NOMO-1 treated with dmso at 0.1 percent for 144 hours (cell line): Measurements from ENCODE around the gene FARS2.

Source experiments
- DNase-seq: peaks from one replicate; lab custom pipeline; 2025; ENCODE audit not compliant: unreplicated experiment; lab: John Stamatoyannopoulos, UW

The FARS2 gene

DNA sequence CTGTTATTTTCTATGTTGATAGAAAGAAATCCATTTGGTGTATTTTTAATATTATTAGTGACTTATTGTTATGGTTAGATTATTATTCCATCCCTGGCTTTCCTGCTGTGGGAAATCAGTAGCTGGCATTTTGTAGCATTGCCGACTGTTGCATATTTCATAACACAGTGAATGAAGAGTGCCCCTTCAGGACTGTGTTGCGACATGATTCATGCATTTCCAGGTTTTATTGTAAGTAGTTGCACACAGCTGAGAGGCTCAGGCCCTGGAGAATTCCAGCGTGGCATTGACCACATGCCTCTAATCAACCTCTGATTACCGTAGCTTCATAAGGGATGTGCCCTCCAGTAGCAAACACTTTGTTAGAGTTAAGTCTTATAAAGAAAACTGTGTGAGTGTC, 263.9 kb downstream of the FARS2 start:
- DNase-seq = no peak

DNA sequence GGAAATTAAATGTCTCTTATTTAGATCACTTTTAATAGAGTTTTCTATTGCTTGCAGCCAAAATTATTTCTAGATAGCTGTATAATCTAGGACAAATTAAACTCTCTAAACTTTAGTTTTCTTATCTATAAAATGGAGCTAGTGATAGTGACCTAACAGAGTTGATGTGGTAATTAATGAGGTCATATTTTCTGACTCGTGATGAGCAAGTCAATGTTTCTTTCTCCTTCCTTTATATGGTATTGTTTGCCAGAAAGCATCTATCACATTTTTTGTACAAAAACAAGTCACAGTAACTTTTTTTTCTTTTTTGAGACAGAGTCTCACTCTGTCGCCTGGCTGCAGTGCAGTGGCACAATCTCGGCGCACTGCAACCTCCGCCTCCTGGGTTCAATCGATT, 267.7 kb downstream of the FARS2 start:
- no peak for DNase-seq

DNA sequence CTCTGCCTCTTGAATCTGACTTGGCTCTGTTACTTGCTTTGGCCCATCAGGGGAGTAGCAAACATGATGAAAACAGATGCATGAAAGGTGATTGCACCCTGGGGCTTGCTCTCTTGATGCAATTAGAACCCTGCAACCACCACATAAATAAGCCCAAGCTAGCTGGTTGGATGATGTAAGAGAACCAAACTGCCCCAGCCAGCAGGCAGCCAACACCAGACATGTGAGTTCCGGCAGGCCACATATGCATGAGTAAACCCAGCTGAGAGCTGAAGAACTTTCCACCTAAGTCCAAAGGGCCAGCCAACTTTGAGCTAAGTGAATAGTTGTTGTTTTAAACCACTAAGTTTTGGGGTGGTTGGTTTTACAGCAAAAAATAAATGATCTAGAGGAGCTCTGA, 268.4 kb downstream of the FARS2 start:
- no peak for DNase-seq

DNA sequence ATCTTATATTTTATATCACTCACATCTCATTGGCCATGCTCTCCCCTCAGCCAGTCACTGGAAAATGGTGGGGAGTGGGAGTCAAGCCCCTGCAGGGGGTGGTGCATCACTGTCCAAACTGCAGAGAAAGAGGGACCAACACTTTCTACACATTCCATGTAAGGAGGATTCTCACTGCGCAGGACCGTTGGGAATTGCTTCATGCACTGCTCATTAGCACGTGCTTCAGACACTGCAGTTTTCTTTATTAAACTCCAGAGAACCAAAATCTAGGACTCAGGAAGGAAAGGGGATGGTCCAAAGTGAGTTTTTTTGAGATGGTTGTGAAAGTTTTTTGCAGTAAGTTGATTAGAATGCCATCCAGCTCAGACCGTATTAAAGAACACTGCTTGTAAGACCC, 269.8 kb downstream of the FARS2 start:
- DNase-seq = no peak

DNA sequence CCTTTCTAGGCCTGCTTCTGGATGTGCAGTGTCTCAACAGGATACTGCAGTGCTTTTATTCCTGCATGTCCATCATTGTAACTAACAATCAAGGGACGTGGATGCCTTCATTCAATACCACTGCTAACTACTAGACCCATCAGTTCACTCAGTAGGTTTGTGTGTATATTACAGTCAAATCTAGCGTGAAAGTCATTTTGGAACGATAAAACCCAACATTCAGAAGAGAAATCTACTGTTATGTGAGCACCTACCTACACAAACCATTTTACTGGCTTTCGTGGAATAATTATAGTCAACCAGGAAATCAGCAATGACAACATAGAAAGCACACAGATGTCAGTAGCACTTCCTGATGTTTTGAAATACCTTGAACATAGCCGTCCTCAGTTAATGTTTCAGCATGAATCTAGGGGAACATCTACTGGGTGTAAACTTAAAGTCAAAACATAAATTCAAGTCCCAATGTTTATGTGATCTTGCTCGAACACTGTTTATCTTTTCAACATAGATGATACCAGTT, 270.6 kb downstream of the FARS2 start:
- no peak for DNase-seq

DNA sequence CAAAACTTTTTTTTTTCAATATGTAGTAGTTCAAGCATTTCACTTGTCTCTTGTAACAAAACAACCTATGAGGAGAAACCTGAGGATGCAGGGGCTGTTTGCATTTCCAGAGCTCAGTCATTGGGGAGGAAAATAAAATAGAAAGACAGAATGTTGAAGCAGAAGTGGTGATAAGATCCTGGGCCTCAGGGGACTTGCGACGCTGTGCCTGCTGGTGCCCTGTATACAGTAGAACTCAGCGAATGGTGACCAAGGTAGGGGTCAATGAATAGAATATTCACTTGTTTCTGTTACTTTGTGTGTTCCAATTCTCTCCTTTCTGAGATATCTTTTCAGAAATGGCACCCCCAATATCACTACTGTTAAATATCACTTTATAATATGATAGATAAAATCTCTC, 271.6 kb downstream of the FARS2 start:
- DNase-seq = no peak

DNA sequence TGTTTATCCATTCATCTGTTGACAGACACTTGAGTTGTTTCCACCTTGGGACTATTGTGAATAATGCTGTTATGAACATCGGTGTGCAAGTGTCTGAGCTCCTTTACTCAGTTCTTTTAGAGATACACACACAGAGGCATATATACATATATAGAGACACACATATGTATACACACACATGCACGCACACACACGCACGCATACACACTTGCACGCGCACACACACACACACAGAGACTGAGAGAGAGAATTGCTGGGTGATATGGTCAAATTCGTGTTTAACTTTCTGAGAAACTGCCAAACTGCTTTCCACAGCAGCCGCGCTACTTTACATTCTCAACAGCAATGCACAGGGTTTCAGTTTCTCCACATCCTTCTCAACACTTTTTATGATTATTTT, 273.3 kb downstream of the FARS2 start:
- DNase-seq = no peak

DNA sequence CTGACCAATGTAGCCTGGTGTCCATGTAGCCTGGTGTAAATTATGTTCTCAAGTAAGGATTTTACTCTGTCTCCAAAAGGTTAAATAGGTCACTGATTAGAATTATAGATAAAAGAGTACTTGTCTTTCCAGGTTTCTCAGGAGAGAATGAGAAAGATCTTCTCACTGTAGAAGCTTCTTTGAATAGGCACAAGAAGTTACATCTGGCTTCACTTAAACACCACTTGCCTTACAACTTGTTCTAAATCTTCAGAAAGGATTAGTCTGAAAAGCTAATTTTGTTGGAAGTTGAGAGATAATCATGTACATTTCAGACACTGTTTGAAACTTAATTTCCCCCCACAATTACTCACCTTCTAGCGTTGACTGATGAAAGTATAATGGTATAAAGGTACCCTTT, 275.3 kb downstream of the FARS2 start:
- DNase-seq = no peak

DNA sequence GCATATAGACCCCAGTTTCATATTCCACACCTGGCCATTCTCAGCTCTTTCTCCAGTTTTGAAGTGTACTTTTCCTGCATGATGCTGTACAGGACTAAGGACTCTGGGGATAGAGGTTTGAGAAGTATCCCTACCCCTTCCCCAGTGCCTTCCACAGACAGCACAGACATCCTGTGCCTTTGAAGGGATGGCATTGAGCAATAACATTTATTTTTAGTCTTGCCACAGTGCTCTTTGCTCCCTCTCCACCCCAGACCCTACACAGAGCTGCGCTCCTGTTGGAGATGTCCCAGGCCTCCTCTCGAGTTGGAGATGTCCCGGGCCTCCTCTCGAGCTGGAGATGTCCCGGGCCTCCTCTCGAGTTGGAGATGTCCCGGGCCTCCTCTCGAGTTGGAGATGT, 275.8 kb downstream of the FARS2 start:
- DNase-seq = no peak

DNA sequence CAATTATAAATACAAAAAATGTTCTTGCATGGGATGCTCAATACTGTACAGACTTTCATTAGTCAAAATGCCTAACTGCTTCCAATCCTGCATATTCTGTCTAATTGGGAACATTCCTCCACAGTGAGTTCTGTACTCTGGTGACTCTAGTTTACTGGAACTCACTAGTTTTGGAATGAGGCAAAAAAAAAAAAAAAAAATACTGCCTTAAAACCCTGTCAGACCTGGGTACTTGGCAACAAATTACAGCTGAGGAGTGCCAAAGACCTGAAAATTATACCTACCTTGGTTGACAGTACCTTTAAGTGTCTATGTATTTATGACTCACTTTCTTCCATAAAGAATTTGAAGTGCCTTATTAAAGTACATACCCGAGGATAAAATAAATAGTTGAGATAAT, 276.7 kb downstream of the FARS2 start:
- DNase-seq = no peak

DNA sequence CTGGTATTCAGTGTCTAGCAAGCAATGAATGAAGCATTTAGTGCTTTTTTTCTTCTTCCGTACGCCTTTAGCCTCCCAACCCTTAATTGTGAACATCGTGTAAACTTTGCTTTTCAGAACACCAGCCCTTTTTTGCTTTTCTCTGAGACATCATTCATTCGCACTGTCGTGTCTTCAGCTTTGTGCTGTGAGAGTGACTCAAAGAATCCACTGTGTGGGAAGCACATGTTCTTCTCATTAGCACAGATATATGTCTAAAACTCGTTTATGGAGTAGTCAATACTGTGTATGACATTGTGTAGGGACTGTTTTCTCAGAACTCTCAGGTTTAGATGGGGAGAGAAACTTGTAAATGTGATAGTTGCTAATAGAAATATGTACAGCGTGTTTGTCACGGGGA, 279.1 kb downstream of the FARS2 start:
- no peak for DNase-seq

DNA sequence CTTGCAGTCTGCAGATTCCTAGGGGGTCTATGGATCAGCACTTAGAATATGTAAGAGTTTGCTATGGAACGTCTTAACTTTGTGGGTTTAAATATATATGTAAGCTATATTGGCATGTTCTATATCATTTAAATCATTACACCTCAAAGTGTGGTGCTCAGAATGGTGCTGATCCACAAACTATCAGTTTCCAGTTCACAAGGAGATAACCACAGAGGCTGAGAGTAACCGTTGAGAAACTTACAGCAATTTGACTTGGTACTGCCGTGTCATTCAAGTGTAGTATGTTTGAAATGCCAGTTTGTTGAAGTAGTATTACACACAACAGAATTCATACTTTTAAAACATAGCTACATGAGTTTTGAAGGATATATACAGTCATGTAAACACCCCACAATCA, 279.7 kb downstream of the FARS2 start:
- DNase-seq = no peak

DNA sequence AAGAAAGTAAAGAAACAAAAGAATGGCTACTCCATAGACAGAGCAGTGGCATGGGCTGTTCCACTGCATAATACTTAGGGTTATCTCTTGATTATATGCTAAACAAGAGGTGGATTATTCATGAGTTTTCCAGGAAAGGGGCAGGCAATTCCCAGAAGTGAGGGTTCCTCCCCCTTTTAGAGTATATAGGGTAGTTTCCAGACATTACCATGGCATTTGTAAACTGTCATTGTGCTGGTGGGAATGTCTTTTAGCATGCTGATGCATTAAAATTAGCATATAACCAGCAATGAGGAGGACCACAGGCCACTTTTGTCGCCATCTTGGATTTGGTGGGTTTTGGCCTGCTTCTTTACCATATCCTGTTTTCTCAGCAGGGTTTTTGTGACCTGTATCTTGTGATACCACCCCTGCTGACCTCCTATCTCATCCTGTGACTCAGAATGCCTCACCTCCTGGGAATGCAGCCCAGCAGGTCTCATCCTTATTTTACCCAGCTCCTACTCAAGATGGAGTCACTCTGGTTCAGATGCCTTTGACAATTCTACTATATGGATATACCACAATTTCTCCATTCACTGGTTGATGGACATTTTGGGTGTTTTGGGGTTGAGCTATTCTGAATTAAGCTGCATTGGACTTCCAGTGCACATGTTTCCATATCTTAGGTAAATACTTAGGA, 280.6 kb downstream of the FARS2 start:
- DNase-seq = no peak

DNA sequence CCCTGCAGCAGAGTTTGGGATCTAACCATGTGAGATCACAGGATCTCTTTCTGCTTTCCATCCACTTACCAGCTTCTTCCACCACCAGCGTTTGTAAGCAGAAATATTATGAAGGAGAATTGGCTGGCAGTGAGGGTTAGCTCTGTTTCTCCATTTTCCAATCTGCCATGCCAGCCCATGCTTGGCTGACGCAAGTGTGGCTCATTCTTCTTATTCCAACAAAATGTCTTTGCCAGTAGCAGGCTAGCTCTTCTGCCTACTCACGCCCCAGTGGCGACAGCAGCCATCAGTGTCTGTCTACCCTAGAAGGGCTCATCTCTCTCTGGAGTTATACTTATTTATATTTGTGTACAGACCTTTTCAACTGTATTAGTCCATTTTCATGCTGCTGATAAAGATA, 286.2 kb downstream of the FARS2 start:
- DNase-seq = no peak

DNA sequence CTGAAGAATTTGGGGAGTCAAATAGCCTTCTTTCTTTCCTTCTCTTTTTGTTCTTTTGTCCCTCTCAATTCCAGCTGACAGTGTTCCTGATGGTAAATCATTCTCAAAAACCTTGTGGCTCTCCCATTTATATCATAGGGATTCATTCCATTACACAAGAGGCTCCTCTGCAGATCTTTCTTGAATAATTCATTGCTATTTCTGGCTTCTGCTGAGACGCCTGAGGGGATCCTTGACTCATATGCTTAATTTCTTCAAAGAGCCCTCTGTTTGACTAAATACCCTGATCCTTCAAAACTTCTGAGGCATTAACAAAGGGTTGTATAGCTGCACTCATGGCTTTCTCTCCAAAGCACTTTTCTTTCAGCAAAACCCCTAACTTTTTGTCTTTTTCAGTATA, 289.3 kb downstream of the FARS2 start:
- DNase-seq = no peak

DNA sequence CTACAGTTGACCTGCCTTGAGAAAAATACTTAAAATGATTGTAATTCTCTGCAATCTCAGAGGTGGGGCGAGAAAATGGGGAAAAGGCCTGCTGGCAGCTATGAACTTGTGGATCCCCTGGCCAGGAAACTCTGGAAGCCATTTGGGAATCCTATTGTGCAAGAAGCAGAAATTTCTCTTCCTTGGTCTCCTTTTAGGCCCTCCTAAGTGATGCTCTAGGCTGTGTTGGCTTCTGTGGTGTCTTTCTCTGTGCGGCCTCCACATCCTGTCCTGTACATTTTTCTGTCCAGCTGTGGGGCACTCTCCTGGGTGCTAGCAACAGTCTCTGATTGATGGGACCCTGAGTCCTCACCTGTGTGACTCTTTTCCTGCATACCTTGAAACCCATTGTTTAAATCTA, 290.9 kb downstream of the FARS2 start:
- no peak for DNase-seq

DNA sequence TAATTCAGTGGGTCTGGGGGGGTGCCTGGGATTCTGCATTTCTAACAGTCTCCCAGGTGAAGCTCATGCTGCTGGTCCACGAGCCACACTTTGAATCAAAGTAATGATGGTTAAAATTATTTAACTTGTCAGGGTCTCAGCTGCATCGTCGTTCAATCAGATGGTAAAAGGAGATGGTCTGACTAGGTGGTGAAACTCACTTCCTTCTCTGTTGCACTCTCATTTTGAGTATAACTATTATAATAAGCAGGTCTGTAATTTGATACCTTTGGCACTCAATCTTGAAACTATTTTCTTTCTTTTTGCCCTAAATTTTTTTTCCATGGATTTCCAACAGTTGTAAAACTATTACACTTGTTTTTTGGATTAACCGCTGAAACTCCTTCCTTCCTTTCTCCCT, 292.5 kb downstream of the FARS2 start:
- no peak for DNase-seq

DNA sequence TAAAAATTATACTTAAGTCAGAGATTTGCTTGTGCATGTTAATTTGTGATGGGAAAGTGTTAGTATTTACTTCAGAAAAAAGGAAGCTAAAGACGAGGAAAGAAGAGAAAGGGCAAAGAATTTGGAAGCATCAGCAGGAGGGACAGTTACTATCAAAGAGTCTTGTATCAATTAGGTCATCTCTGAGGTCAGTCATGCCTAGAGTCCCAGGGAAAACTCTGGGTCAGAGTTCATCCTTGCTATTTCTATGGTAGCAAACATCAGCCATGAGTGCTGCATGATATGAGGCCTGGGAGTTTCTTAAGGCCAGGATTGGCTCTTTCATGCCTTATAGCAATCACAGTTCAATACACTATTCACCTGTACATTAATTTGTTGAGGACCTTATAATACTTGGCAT, 292.9 kb downstream of the FARS2 start:
- DNase-seq = no peak

DNA sequence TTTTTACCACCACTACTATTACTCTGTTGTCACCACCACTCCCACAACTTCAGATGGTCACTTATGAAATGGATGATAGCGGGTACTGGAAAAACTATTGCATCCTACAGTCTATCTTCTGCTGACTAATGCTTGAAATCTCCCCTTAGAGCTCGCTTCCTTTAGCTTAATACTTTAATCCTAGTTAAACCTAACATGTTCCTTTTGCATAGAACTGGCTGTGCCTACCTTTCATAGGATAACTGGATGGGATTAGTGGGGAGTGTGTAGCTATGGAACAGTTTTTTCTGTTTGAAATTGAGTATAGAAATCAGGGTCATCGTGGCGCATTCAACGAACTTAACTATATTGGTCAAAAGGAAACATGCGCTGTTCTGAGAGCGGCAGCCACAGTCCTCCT, 294.7 kb downstream of the FARS2 start:
- DNase-seq = no peak

DNA sequence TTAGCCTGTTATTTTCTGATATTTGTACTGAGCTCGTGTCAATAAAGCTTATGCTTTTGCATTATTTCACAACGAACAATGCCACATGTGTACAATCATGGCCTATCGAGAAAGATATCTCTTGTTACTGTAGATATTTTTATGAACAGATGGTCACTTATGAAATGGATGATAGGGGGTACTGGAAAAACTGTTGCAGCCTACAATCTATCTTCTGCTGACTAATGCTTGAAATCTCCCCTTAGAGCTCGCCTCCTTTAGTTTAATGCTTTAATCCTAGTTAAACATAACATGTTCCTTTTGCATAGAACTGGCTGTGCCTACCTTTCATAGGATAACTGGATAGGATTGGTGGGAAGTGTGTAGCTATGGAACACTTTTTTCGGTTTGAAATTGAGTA, 296.2 kb downstream of the FARS2 start:
- DNase-seq = no peak

DNA sequence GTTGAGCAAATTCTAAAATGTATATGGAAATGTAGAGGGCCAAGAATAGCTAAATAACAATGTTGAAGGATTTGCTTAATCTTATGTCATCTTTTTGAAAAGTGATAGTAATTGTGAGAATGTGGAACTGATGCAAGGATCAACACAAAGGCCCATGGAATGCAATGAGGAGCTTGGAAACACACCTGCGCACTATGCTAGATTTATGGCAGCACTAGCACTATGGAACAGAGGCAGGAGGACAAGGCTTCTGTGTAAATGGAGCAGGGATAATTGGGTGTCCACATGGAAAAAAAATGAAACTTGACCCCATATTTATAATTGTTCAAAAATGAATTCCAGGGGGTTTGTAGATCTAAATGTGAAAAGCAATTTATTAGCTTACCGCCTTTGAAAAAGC, 298.3 kb downstream of the FARS2 start:
- no peak for DNase-seq

DNA sequence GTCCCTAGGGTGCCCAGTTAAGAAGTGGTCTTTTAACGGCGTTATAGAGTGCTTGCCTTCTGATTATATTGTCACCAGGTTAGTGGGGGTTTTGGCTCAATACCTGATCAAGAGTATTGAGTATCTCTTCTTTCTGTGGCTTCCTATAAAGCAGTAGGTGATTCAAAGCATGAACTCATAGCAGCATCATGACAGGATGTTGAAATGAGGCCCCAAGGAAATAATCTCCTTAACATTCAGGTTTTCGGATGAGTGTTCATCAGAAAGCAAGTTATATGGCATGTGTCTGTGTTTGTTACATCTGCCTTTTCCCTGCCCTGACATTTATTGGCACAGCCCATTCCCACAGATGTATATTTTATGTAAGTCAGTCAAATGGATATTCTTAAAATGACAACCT, 301.0 kb downstream of the FARS2 start:
- DNase-seq = no peak

DNA sequence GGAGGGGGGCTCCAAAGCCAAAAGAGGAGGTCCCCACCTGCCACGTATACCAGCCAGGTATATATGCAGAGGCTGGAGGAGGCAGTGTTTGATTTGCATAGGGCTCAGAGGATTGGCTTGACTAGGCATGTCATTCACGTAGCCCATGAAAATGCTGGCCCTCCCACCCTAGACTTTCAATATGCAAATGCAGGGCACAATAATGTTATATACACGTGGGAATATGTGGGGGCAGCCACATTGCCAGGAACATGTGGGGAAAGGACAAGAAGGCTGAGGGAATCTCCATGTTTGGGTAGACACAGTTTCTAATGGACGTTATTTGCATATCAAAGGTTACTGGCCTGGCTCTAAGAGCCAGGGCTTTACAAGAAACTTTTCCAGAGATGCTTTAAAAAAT, 301.8 kb downstream of the FARS2 start:
- no peak for DNase-seq
